Caco-2 (cell line): ENCODE measurements around the gene BCR. TPM values are rescaled to one million over a fixed set of nuclear protein-coding genes. Genes with fewer than 3 reads are reported as not detected.
"Not testable (repeated sequence)": the region's sequence is repeated elsewhere in the genome, so short reads cannot be mapped to it uniquely, and the experiment has no call there.

Experiments
- BruUV-seq: library from RNA; stranded (reverse); fragments of 400-500 nt; replicated peaks from 2 replicates; lab custom pipeline; 2021; lab: Mats Ljungman, UMichigan
- CTCF ChIA-PET: fragments of 300-600 bp; sonication (Branson Sonifier 250); formaldehyde crosslinking; loops from one replicate; lab custom pipeline; 2022; ENCODE audit warnings: antibody characterized with exemption; lab: Charles Lee
- POLR2A ChIA-PET: fragments of 300-600 bp; sonication (Branson Sonifier 250); formaldehyde crosslinking; loops from one replicate; lab custom pipeline; 2022; ENCODE audit warnings: antibody characterized with exemption; lab: Charles Lee
- DNase-seq, 2 experiments: peaks; one replicate each; pipeline versions ENCODE4 v3.0.0 to v3.0.0-alpha.2; 2020 to 2022
- H3K27me3 ChIP-seq: replicated peaks from 2 replicates; pipeline ENCODE4 v1.6.0; 2011; ENCODE audit warnings: low read length; ENCODE audit not compliant: control insufficient read depth, insufficient read depth
- H3K36me3 ChIP-seq: 2 replicates; pipeline ENCODE4 v1.5.1; 2011; ENCODE audit warnings: low read length; ENCODE audit not compliant: control insufficient read depth, insufficient read depth
- H3K4me1 ChIP-seq: fragments of 250-450 bp; sonication (Bioruptor Pico); 2 replicates; pipeline ENCODE4 v1.5.1; 2020; ENCODE audit warnings: mild to moderate bottlenecking
- H3K4me3 ChIP-seq: 2 replicates; pipeline ENCODE4 v1.5.1; 2011; ENCODE audit warnings: low read depth, mild to moderate bottlenecking, control low read depth, low read length
- H3K9me3 ChIP-seq: fragments of 250-450 bp; sonication (Bioruptor Pico); 2 replicates; pipeline ENCODE4 v1.5.1; 2020; ENCODE audit warnings: mild to moderate bottlenecking, moderate library complexity
- H3K27ac Mint-ChIP-seq: one replicate; pipeline ENCODE4 v1.8.0; 2022; ENCODE audit warnings: mixed read lengths; ENCODE audit not compliant: unreplicated experiment
- H3K27me3 Mint-ChIP-seq: one replicate; pipeline ENCODE4 v1.8.0; 2022; ENCODE audit warnings: mixed read lengths; ENCODE audit not compliant: insufficient read depth, unreplicated experiment
- H3K36me3 Mint-ChIP-seq: one replicate; pipeline ENCODE4 v1.8.0; 2022; ENCODE audit warnings: mild to moderate bottlenecking, mixed read lengths; ENCODE audit not compliant: insufficient read depth, unreplicated experiment
- H3K4me1 Mint-ChIP-seq: one replicate; pipeline ENCODE4 v1.8.0; 2022; ENCODE audit warnings: low read depth, mixed read lengths; ENCODE audit not compliant: unreplicated experiment
- H3K4me3 Mint-ChIP-seq: one replicate; pipeline ENCODE4 v1.8.0; 2022; ENCODE audit warnings: mild to moderate bottlenecking, moderate library complexity, mixed read lengths; ENCODE audit not compliant: unreplicated experiment
- H3K9me3 Mint-ChIP-seq: one replicate; pipeline ENCODE4 v1.8.0; 2022; ENCODE audit warnings: mixed read lengths; ENCODE audit not compliant: unreplicated experiment
- intact Hi-C: fragments of 100-400 bp; cut with micrococcal nuclease; formaldehyde crosslinking; loops from one replicate; pipeline ENCODE4 v1.10.0; 2022; ENCODE audit not compliant: unreplicated experiment
- total RNA-seq: library from RNA; stranded (reverse); gene quantifications from 2 replicates; pipeline ENCODE4 v1.2.3, GENCODE V29; 2022
- TF ChIP-seq, protein P1 (sequence below), 2 experiments: fragments of 200-600 bp in 1 of 2; IDR thresholded peaks; 1 replicate in 1 of 2; 2 replicates in 1 of 2; pipeline versions ENCODE4 v1.5.1 to v1.8.0; 2011 to 2022; ENCODE audit warnings: antibody characterized with exemption in 1 of 2, control low read depth in 1 of 2, inconsistent platforms in 1 of 2, low read depth in 1 of 2, low read length in 1 of 2, mild to moderate bottlenecking in 1 of 2, moderate library complexity in 1 of 2; ENCODE audit not compliant: insufficient read depth in 1 of 2, severe bottlenecking in 1 of 2, unreplicated experiment in 1 of 2

BCR gene
- total RNA-seq, 1 experiment from 2014 or later: 87.4 TPM

DNA sequence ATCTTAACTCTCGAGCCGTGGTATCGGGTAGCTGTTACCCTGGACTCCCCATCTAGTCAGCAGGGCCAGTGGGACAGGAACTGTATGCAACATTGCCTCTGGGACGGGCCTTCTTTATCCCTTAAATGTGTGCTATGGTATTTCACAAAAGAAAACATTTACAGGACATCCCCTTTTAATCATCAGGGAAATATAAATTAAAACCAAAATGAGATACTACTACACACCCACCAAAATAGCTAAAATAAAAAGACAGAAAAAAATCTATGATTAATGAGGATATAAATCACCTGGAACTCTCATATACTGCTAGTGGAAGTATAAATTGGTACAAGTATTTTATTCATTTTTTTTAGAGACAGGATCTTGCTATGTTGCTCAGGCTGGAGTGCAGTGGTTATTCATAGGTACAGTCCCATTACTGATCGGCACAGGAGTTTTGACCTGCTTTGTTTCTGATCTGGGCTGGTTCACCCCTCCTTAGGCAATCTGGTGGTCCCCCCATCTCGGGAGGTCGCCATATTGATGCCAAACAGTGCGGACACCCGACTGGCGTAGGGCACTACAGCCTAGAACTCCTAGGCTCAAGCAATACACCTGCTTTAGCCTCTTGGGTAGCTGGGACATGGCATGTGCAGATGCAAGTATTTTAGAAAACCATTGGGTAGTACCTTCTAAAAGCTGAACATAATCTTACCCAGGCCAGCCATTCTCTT is 47.8 kb upstream of the BCR start:
- H3K4me1 ChIP-seq: no peaks in the 10 kb centered on the region
- no peaks in the 10 kb centered on the region for H3K36me3 ChIP-seq
- TF ChIP-seq, protein P1, sequence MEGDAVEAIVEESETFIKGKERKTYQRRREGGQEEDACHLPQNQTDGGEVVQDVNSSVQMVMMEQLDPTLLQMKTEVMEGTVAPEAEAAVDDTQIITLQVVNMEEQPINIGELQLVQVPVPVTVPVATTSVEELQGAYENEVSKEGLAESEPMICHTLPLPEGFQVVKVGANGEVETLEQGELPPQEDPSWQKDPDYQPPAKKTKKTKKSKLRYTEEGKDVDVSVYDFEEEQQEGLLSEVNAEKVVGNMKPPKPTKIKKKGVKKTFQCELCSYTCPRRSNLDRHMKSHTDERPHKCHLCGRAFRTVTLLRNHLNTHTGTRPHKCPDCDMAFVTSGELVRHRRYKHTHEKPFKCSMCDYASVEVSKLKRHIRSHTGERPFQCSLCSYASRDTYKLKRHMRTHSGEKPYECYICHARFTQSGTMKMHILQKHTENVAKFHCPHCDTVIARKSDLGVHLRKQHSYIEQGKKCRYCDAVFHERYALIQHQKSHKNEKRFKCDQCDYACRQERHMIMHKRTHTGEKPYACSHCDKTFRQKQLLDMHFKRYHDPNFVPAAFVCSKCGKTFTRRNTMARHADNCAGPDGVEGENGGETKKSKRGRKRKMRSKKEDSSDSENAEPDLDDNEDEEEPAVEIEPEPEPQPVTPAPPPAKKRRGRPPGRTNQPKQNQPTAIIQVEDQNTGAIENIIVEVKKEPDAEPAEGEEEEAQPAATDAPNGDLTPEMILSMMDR (IDR thresholded peaks at IDR 0.05; ENCODE audit: insufficient read depth in 1 of 2, low read depth in 1 of 2, low read length in 1 of 2, severe bottlenecking in 1 of 2, unreplicated experiment in 1 of 2): no peak
- Mint-ChIP-seq H3K27ac (no peak overlapping the region), H3K4me3 (no peak overlapping the region), H3K36me3 (no peaks in the 10 kb centered on the region), H3K4me1 (no peaks in the 10 kb centered on the region), H3K27me3 (no peaks in the 10 kb centered on the region), H3K9me3 (no peaks in the 10 kb centered on the region)
- H3K9me3 ChIP-seq: no peaks in the 10 kb centered on the region
- H3K4me3 ChIP-seq: no peak overlapping the region
- no peak for DNase-seq
- ChIA-PET POLR2A (no interaction called here), CTCF (interaction anchor here (0.6 kb wide), 1 partner anchor 426 kb away, joined by 3 read pairs; no protein-coding TSS in a partner anchor)
- BruUV-seq: no TSS peak
- intact Hi-C loops: no loop called here
- no peaks in the 10 kb centered on the region for H3K27me3 ChIP-seq

DNA sequence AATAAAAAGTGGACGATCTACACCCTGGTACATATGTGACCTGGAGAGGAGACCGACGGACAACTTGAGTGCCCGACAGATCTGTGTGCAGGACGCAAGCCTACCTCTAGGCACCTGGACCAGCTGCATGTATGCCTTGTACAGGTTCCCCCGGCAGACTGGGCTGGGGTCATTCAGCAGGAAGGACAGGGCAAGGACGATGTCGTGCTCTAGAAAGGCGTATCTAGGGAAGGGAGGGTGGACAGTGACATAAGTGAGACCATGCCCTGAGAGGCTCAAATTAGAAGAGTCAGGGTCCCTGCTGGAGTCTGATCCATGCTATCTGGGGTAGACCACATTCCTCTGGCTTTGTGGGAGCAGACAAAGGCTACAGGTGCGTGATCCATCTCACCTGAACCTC is 46.4 kb upstream of the BCR start:
- no peak overlapping the region for H3K4me3 Mint-ChIP-seq
- Histone ChIP-seq H3K4me1 (no peaks in the 10 kb centered on the region), H3K4me3 (no peak overlapping the region), H3K36me3 (no peaks in the 10 kb centered on the region), H3K27me3 (no peaks in the 10 kb centered on the region), H3K9me3 (no peaks in the 10 kb centered on the region)
- H3K36me3 Mint-ChIP-seq: no peaks in the 10 kb centered on the region
- no peak for DNase-seq
- H3K9me3 Mint-ChIP-seq: no peaks in the 10 kb centered on the region
- no peak overlapping the region for H3K27ac Mint-ChIP-seq
- no peaks in the 10 kb centered on the region for H3K27me3 Mint-ChIP-seq
- intact Hi-C loops: no loop called here
- BruUV-seq: no TSS peak
- TF ChIP-seq, protein P1 (IDR thresholded peaks at IDR 0.05; ENCODE audit: insufficient read depth in 1 of 2, low read depth in 1 of 2, low read length in 1 of 2, severe bottlenecking in 1 of 2, unreplicated experiment in 1 of 2): no peak
- ChIA-PET CTCF (no interaction called here), POLR2A (no interaction called here)
- no peaks in the 10 kb centered on the region for H3K4me1 Mint-ChIP-seq

DNA sequence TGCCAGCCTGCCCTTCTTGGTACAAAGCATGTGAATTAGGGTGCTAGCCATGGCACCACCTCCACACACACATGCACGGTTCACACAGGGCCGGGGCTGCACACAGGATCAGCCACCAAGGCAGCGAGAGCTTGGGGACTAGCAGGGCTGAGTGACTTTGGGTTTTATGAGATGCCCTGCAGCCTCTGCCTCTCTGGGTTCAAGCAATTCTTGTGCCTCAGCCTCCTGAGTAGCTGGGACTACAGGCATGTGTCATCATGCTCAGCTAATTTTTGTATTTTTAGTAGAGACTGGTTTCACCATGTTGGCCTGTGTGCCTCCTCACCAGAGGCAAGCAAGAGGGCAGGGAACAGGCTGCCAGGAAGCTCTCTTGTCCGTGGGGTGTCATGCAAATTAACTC is 43.3 kb upstream of the BCR start:
- H3K9me3 Mint-ChIP-seq, BruUV-seq, H3K4me1 Mint-ChIP-seq, intact Hi-C loops, H3K4me1 ChIP-seq, DNase-seq, CTCF ChIA-PET, H3K27me3 ChIP-seq, H3K36me3 Mint-ChIP-seq, H3K27ac Mint-ChIP-seq, H3K36me3 ChIP-seq, H3K4me3 Mint-ChIP-seq, H3K27me3 Mint-ChIP-seq, POLR2A ChIA-PET, H3K9me3 ChIP-seq, H3K4me3 ChIP-seq: not testable (repeated sequence)
